ENCODE data around the gene CCDC9. TPM values are rescaled to one million over a fixed set of nuclear protein-coding genes. Genes with fewer than 3 reads are reported as not detected.
A peak's percentile ranks its signal among the peaks of the same experiment; 100 is the strongest.

The CCDC9 gene
- total and polyA plus RNA-seq, 2 of the 13 experiments (the other 11 are each of a cell fraction or from before 2014, with no cell fraction given): 2.9 to 6.3 TPM

DNA sequence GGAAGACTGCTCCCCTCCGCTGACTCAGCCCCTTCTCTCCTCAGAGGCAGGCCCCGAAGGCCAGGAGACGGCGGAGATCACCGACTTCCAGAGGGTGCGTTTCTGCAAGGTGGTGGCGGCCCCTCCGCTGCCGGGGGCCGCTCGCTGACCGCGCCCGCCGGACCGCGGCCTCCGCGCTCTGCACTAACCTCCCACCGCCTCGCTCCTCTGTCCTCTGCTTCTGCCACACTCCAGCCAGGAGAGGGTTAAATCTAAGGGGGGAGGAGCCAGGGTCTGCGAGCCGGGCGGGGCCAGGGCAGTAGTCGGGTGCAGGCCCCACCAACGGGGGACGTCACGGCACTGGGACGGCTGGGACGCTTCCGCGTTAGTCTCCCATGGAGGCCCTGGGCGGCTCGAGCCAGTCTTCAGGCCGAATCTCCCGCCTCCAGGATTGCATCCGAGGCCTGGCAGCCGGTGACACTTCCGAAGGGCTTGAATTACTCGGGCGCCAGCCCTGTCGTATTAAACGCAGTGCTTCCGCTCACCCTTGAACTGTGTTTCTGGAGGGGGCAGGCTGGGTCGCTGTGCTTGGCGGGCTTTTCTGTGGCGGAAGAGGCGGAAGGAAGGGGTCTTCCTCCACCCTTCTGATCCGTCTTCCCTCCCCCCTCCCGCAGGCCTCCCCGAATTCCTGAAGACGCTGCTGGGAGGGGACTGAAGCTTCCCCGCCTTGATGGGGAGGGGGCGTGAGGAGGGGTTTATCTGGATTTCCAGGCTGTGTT is 17.2 kb downstream of the CCDC9 start (continued):
- TF ChIP-seq DMTF1 (CRISPR knock-in tag; IDR thresholded peaks at IDR 0.05) (no peak), FOXP4 (CRISPR knock-in tag; IDR thresholded peaks at IDR 0.05) (0 out of 2 replicates have a peak, but pooled peaks have one; percentile 12), MAFK (conservative IDR thresholded peaks at IDR 0.05 in 1 of 2, IDR thresholded peaks at IDR 0.05 in 1 of 2; ENCODE audit: low read length in 2 of 2) (0 out of 4 replicates have a peak, but pooled peaks of 1 of the 2 experiments have one; percentile 2), ZNF597 (CRISPR knock-in tag; IDR thresholded peaks at IDR 0.05) (no peak), ZNF776 (CRISPR knock-in tag; IDR thresholded peaks at IDR 0.05) (peak; percentile 79), BRF2 (CRISPR knock-in tag; IDR thresholded peaks at IDR 0.05) (no peak), ZNF275 (CRISPR knock-in tag; IDR thresholded peaks at IDR 0.05; ENCODE audit: borderline replicate concordance) (0 out of 2 replicates have a peak, but pooled peaks have one; percentile 42), ZNF75D (CRISPR knock-in tag; IDR thresholded peaks at IDR 0.05; ENCODE audit: borderline replicate concordance) (no peak), STAT5B (CRISPR knock-in tag; IDR thresholded peaks at IDR 0.05) (no peak), U2AF1 (optimal IDR thresholded peaks at IDR 0.05; ENCODE audit: low read depth, low read length) (no peak), ZNF530 (CRISPR knock-in tag; IDR thresholded peaks at IDR 0.05; ENCODE audit: low read depth) (no peak), AKAP8 (CRISPR knock-in tag; IDR thresholded peaks at IDR 0.05) (no peak), ZKSCAN5 (CRISPR knock-in tag; IDR thresholded peaks at IDR 0.05) (no peak)
- TF ChIP-seq, protein P1, sequence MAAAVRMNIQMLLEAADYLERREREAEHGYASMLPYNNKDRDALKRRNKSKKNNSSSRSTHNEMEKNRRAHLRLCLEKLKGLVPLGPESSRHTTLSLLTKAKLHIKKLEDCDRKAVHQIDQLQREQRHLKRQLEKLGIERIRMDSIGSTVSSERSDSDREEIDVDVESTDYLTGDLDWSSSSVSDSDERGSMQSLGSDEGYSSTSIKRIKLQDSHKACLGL (CRISPR knock-in tag; IDR thresholded peaks at IDR 0.05): peak; percentile 54; the same call in 1 of the 2 replicates
- TF ChIP-seq, protein P2, sequence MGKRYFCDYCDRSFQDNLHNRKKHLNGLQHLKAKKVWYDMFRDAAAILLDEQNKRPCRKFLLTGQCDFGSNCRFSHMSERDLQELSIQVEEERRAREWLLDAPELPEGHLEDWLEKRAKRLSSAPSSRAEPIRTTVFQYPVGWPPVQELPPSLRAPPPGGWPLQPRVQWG (CRISPR knock-in tag; IDR thresholded peaks at IDR 0.05; ENCODE audit: borderline replicate concordance, low read depth): no peak
- TF ChIP-seq, protein P3, sequence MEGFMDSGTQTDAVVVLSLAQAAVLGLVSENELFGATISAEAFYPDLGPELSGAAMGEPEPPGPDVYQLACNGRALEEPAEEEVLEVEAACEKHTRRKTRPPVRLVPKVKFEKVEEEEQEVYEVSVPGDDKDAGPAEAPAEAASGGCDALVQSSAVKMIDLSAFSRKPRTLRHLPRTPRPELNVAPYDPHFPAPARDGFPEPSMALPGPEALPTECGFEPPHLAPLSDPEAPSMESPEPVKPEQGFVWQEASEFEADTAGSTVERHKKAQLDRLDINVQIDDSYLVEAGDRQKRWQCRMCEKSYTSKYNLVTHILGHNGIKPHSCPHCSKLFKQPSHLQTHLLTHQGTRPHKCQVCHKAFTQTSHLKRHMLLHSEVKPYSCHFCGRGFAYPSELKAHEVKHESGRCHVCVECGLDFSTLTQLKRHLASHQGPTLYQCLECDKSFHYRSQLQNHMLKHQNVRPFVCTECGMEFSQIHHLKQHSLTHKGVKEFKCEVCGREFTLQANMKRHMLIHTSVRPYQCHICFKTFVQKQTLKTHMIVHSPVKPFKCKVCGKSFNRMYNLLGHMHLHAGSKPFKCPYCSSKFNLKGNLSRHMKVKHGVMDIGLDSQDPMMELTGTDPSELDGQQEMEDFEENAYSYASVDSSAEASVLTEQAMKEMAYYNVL (CRISPR knock-in tag; IDR thresholded peaks at IDR 0.05; ENCODE audit: borderline replicate concordance): peak; percentile 72; the same call in 1 of the 2 replicates
